ENCODE data around the gene NBEA. TPM values are rescaled to one million over a fixed set of nuclear protein-coding genes. Genes with fewer than 3 reads are reported as not detected.

Gene NBEA
- total RNA-seq, 8 experiments from 2014 or later: 2.8 to 45.7 (median 31.8) TPM

DNA sequence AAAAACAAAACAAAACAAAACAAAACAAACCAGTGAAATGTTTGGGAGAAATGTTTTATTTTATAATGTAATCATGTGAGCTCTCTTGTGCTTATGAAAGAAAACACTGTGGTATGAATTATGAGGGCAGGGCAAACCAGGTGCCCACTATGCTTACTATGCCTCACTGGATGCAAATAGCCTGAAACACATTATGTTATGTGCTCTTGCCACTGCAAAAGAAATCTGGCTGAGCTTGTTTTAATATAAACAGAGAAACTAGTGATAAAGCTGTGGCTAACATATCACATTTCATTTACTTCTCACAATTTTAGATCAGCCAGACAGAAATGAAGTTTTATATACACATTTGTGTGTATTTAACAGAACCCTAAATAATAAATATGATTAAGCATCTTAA is 8.7 kb upstream of the NBEA start:
- in situ Hi-C loops (cut with MboI; ENCODE audit: low pct_unique_long_range_greater_than_20kb in 2 of 9, low sequenced_read_pairs in 9 of 9, unreplicated experiment in 9 of 9): no loop called here
- Histone ChIP-seq H3K4me1 (replicated peaks in 1 of 2) (no peaks in the 10 kb centered on the region), H3K27ac (no peak overlapping the region), H3K4me3 (no peak overlapping the region)
- no peak for ATAC-seq (replicated peaks in 6 of 8)

- ATAC-seq (replicated peaks in 6 of 8): no peak
- WGBS, 10 experiments: 43 to 94% (median 66%) methylated on average over 1 to 2 of the region's 2 CpGs; no CpG with 5 or more reads in 2 of the 10 experiments
- Histone ChIP-seq H3K27ac (no peak overlapping the region), H3K4me3 (no peak overlapping the region), H3K4me1 (replicated peaks in 1 of 2) (no peaks in the 10 kb centered on the region)
- in situ Hi-C loops (cut with MboI; ENCODE audit: low pct_unique_long_range_greater_than_20kb in 2 of 9, low sequenced_read_pairs in 9 of 9, unreplicated experiment in 9 of 9): no loop called here
Observed at GRCh38 chr13:34933786-34934185, 8.3 kb upstream of the NBEA start.

GRCh38 chr13:34935841-34936240 is 6.2 kb upstream of the NBEA start:
- H3K4me1 ChIP-seq (replicated peaks in 1 of 2): no peaks in the 10 kb centered on the region
- in situ Hi-C loops (cut with MboI; ENCODE audit: low pct_unique_long_range_greater_than_20kb in 2 of 9, low sequenced_read_pairs in 9 of 9, unreplicated experiment in 9 of 9): no loop called here
- ATAC-seq (replicated peaks in 6 of 8): no peak
- no peak overlapping the region for H3K27ac ChIP-seq
- no peak overlapping the region for H3K4me3 ChIP-seq
- WGBS, 10 experiments: 0 to 100% (median 65%) methylated on average over 1 to 5 of the region's 5 CpGs; no CpG with 5 or more reads in 1 of the 10 experiments

DNA sequence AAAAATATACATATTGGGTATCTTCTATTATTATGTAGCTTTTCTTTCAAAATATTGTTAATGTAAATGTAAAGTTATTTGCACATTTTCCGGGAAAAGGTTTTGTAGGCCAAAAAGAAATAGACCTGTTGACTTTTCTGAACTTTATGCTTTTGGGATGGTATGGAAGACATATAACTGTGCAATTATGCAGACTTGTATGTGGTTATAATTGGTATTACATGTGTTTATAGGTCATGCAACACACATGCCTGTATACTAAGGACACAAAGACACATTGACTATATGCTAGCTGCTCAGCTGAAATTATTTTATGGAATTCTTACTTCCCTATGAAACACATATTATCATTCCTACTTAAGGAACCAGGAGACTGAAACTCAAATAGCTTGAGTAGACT is 2.3 kb upstream of the NBEA start:
- no peak overlapping the region for H3K27ac ChIP-seq
- 80 to 100% (median 100%) methylated on average over 1 of the region's 1 CpG for WGBS, 10 experiments
- no peak for ATAC-seq (replicated peaks in 6 of 8)
- H3K4me3 ChIP-seq: no peak overlapping the region
- H3K4me1 ChIP-seq (replicated peaks in 1 of 2): no peaks in the 10 kb centered on the region
- in situ Hi-C loops (cut with MboI; ENCODE audit: low pct_unique_long_range_greater_than_20kb in 2 of 9, low sequenced_read_pairs in 9 of 9, unreplicated experiment in 9 of 9): no loop called here

DNA sequence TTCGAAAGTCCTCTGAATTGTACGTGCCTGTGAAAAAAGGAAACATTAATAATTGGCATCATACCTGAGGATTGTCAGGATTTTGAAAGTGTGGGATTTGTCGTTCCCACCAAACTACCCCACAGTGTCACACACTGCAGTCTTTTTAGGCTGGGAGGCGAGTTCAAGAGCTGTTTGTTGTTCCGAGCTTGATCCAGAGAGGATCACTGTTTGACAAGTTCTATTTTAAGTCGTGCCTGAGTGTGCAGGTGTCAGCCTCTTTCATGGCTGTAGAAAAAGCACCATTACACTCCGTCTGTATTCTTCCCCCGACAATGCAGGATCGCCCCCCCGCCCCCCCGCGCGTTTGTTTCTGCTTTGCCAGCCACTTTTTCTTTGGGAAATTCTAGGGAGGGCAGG is 635 bp upstream of the NBEA start:
- 0 to 83% (median 27%) methylated on average over 1 to 6 of the region's 13 CpGs; no CpG with 5 or more reads in 2 of the 10 experiments for WGBS, 10 experiments
- peak overlapping the region; percentile 74 to 100 (median 84) for H3K4me3 ChIP-seq
- peaks cover 0 to 7% of the 10 kb centered on the region in 2 donors for H3K4me1 ChIP-seq (replicated peaks in 1 of 2)
- in situ Hi-C loops (cut with MboI; ENCODE audit: low pct_unique_long_range_greater_than_20kb in 2 of 9, low sequenced_read_pairs in 9 of 9, unreplicated experiment in 9 of 9): no loop called here
- ATAC-seq (replicated peaks in 6 of 8): peak in 5 of 8 experiments; percentile 0 to 2 (median 0)
- H3K27ac ChIP-seq: peak overlapping the region; percentile 83 to 94

DNA sequence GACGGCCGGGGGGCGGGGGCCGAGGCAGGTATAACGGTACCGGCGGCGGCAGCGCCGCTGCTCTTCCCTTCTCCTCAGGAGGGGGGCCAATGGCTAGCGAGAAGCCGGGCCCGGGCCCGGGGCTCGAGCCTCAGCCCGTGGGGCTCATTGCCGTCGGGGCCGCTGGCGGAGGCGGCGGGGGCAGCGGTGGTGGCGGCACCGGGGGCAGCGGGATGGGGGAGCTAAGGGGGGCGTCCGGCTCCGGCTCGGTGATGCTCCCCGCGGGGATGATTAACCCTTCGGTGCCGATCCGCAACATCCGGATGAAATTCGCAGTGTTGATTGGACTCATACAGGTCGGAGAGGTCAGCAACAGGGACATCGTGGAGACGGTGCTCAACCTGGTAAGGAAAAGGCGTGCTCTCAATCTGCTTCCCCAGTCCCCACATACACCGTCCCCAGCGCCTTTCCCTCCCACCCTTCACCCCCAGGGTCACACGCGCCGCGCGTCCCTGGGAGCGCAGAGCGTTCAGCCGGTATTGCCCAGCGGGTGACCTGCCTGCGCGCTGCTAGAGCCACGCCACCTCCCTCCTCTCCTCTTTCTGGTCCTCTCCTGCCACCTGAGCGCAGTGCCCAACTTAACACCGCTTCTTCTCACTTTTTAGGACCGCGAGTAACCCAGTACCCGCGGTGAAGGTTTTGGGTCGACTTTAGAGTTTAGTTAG is 814 bp downstream of the NBEA start:
- H3K4me1 ChIP-seq (replicated peaks in 1 of 2): peaks cover 0 to 10% of the 10 kb centered on the region in 2 donors
- ATAC-seq (replicated peaks in 6 of 8): peak; percentile 4 to 65 (median 58)
- 0 to 9% (median 0%) methylated on average over 1 to 10 of the region's 62 CpGs; no CpG with 5 or more reads in 6 of the 10 experiments for WGBS, 10 experiments
- peak overlapping the region; percentile 74 to 100 (median 84) for H3K4me3 ChIP-seq
- in situ Hi-C loops (cut with MboI; ENCODE audit: low pct_unique_long_range_greater_than_20kb in 2 of 9, low sequenced_read_pairs in 9 of 9, unreplicated experiment in 9 of 9): no loop called here
- peak overlapping the region; percentile 83 to 94 for H3K27ac ChIP-seq

GRCh38 chr13:34943436-34944273 is 1.6 kb downstream of the NBEA start:
- peak in 5 of 8 experiments; percentile 3 to 5 (median 4) for ATAC-seq (replicated peaks in 6 of 8)
- peak overlapping the region; percentile 74 to 100 (median 84) for H3K4me3 ChIP-seq
- in situ Hi-C loops (cut with MboI; ENCODE audit: low pct_unique_long_range_greater_than_20kb in 2 of 9, low sequenced_read_pairs in 9 of 9, unreplicated experiment in 9 of 9): no loop called here
- H3K4me1 ChIP-seq (replicated peaks in 1 of 2): peaks cover 0 to 10% of the 10 kb centered on the region in 2 donors
- H3K27ac ChIP-seq: peak overlapping the region in 1 of 2 donors; percentile 94
- WGBS, 10 experiments: 0 to 42% (median 19%) methylated on average over 3 to 10 of the region's 10 CpGs; no CpG with 5 or more reads in 1 of the 10 experiments

DNA sequence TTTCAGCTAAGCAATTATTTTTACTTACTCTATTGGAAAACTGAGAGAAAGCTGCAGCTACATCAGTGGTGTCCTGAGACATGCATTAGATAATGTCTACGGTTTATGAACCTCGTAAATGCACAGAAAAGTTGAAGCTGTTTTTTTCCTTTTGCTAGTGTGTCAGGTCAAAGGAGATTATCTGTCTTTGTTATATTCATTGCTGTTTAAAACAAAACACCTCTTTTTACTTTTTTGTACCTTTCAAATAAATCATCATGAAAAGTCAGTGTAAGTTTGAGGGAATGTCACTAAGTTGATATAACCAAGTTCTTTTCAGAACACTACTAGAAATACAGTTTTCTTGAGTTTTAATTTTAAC is 2.2 kb downstream of the NBEA start:
- ATAC-seq (replicated peaks in 6 of 8): no peak
- Histone ChIP-seq H3K4me3 (peak overlapping the region; percentile 74 to 100 (median 84)), H3K27ac (no peak overlapping the region), H3K4me1 (replicated peaks in 1 of 2) (peaks cover 0 to 10% of the 10 kb centered on the region in 2 donors)
- 25 to 100% (median 43%) methylated on average over 1 to 2 of the region's 2 CpGs; no CpG with 5 or more reads in 2 of the 10 experiments for WGBS, 10 experiments
- in situ Hi-C loops (cut with MboI; ENCODE audit: low pct_unique_long_range_greater_than_20kb in 2 of 9, low sequenced_read_pairs in 9 of 9, unreplicated experiment in 9 of 9): no loop called here

DNA sequence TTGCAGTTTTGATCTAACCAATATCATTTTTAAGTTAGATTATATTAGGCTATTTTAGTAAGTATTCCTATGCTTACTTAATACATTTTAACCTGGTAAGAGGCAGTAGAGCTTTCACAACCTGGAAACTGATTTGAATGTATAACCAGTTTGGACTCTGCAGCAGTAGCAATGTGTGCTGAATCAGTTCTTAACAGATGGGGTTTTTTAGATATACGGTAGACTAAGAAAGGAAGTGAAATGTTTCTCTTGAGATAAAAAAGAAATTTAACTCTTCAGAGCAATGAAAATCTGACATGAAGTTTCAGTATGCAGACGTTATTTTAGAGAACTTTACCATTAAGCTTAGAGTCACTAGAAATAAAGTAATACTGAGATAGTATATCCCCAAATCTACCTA is 2.7 kb downstream of the NBEA start:
- Histone ChIP-seq H3K27ac (no peak overlapping the region), H3K4me1 (replicated peaks in 1 of 2) (peaks cover 0 to 10% of the 10 kb centered on the region in 2 donors), H3K4me3 (peak overlapping the region; percentile 74 to 100 (median 84))
- no peak for ATAC-seq (replicated peaks in 6 of 8)
- WGBS, 10 experiments: 0 to 57% (median 15%) methylated on average over 1 to 2 of the region's 2 CpGs; no CpG with 5 or more reads in 2 of the 10 experiments
- in situ Hi-C loops (cut with MboI; ENCODE audit: low pct_unique_long_range_greater_than_20kb in 2 of 9, low sequenced_read_pairs in 9 of 9, unreplicated experiment in 9 of 9): no loop called here

DNA sequence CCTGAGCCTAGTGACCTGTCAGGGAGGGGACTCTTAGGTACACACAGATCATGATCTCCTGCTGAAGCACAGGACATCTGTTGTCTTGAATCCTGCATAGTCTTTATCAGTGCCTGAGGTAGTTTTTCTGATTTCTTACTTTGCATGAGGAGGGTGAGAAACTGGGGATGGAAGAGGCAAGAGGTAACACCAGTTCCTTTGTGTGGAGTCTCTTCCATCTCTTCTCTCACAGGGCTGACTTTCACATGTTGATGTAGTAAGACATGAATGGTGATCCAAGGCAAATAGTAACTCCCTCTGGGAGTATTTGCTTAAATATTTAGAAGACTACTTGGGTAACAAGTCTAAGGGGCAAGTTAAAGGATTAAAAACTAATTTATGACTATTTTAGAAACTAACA is 9.5 kb downstream of the NBEA start:
- no peak overlapping the region for H3K27ac ChIP-seq
- in situ Hi-C loops (cut with MboI; ENCODE audit: low pct_unique_long_range_greater_than_20kb in 2 of 9, low sequenced_read_pairs in 9 of 9, unreplicated experiment in 9 of 9): no loop called here

GRCh38 chr13:34959489-34959888 is 17.4 kb downstream of the NBEA start:
- in situ Hi-C loops (cut with MboI; ENCODE audit: low pct_unique_long_range_greater_than_20kb in 2 of 9, low sequenced_read_pairs in 9 of 9, unreplicated experiment in 9 of 9): no loop called here
- 100% methylated on average over 1 of the region's 1 CpG; no CpG with 5 or more reads in 4 of the 10 experiments for WGBS, 10 experiments
- Histone ChIP-seq H3K4me1 (replicated peaks in 1 of 2) (no peaks in the 10 kb centered on the region), H3K27ac (no peak overlapping the region), H3K4me3 (no peak overlapping the region)
- ATAC-seq (replicated peaks in 6 of 8): no peak

More for the DNA sequence above, 9.5 kb downstream of the NBEA start:
- H3K4me1 ChIP-seq (replicated peaks in 1 of 2): peaks cover 0 to 2% of the 10 kb centered on the region in 2 donors
- no peak overlapping the region for H3K4me3 ChIP-seq
- ATAC-seq (replicated peaks in 6 of 8): no peak

- no peak overlapping the region for H3K4me3 ChIP-seq
- ATAC-seq (replicated peaks in 6 of 8): no peak
- H3K4me1 ChIP-seq (replicated peaks in 1 of 2): no peaks in the 10 kb centered on the region
- WGBS, 10 experiments: 49 to 100% (median 77%) methylated on average over 1 to 4 of the region's 4 CpGs; no CpG with 5 or more reads in 2 of the 10 experiments
- in situ Hi-C loops (cut with MboI; ENCODE audit: low pct_unique_long_range_greater_than_20kb in 2 of 9, low sequenced_read_pairs in 9 of 9, unreplicated experiment in 9 of 9): no loop called here
- no peak overlapping the region for H3K27ac ChIP-seq
Observed at GRCh38 chr13:34964558-34964957, 22.5 kb downstream of the NBEA start.

DNA sequence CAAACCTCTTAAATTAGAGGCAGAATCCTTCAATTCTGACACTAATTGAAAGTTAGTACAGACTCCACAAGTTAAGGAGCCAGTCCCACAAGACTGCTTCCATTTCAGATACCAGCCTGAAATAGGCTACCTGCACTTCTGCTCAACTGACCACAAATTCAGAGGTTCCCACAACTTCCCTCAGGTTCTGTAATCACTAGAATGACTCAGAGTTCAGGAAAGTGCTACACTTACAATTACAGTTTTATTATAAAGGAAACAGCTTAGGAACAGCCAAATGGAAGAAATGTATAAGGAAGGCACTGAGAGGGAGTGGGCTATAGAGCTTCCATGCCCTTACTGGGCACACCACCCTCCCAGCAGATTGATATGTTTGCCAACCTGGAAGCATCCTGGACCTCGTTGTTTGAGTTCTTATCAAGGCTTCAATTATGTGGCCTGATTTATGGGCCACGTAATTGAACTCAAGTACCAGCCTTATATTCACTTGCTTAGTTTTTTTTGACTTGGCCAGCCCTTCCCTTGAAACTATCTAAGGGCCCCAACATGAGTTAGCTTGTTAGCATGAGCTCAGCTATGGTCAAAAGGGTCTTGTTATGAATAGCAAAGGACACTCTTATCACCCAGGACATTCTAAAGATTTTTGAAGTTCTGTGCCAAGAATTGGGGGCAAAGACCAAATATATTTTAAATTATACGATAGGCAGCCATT is 25.9 kb downstream of the NBEA start:
- no peaks in the 10 kb centered on the region for H3K4me1 ChIP-seq (replicated peaks in 1 of 2)
- H3K4me3 ChIP-seq: no peak overlapping the region
- in situ Hi-C loops (cut with MboI; ENCODE audit: low pct_unique_long_range_greater_than_20kb in 2 of 9, low sequenced_read_pairs in 9 of 9, unreplicated experiment in 9 of 9): no loop called here
- no peak overlapping the region for H3K27ac ChIP-seq
- peak in 1 of 8 experiments; percentile 62 for ATAC-seq (replicated peaks in 6 of 8)
- WGBS, 10 experiments: 40 to 100% (median 84%) methylated on average over 1 to 3 of the region's 3 CpGs

Data from motor neuron (in vitro differentiated cells).